Coronary artery (tissue), 2 donors: ENCODE results near the gene MDFIC.

Experiments
- DNase-seq: peaks from one replicate; pipeline ENCODE4 v3.0.0-alpha.2; 2017; ENCODE audit warnings: low spot score
- H3K27ac ChIP-seq, 2 donors: fragments of 200-600 bp; sonication (generic); one replicate each; pipeline ENCODE4 v1.5.1; 2016 to 2019
- H3K4me3 ChIP-seq: fragments of 200-600 bp; sonication (generic); 2 replicates; pipeline ENCODE4 v1.5.1; 2016; ENCODE audit warnings: mild to moderate bottlenecking, moderate library complexity
- CTCF ChIP-seq: fragments of 200-600 bp; sonication (generic); IDR thresholded peaks from one replicate; pipeline ENCODE4 v1.5.1; 2019; ENCODE audit warnings: antibody characterized with exemption

Gene MDFIC

GRCh38 chr7:114997487-114998404 is 75.9 kb downstream of the MDFIC start:
- no peak for TF ChIP-seq CTCF
- Histone ChIP-seq H3K27ac (no peak overlapping the region), H3K4me3 (no peak overlapping the region)
- DNase-seq = no peak

DNA sequence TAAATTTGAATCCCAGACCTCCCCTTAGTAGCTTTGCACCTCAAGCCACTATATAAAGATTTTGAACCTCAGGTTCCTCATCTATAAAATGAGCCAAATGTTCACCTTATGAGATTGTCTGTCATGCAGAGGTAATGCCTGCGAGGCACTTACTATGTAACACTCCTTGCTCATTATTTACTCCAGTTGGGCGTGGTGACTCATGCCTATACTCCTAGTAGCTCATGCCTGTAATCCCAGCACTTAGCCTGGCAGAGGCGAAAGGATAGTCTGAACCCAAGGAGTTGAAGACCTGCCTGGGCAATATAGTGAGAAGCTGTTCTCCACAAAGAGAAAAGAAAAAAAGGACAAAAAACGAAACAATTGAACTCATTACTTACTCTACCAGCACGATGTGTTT is 82.2 kb downstream of the MDFIC start:
- no peak overlapping the region for H3K4me3 ChIP-seq
- no peak for TF ChIP-seq CTCF
- no peak overlapping the region for H3K27ac ChIP-seq
- no peak for DNase-seq

GRCh38 chr7:115005251-115005650 is 83.4 kb downstream of the MDFIC start:
- no peak overlapping the region for H3K4me3 ChIP-seq
- TF ChIP-seq CTCF = no peak
- no peak overlapping the region for H3K27ac ChIP-seq
- DNase-seq = no peak

GRCh38 chr7:115005953-115006352 is 84.1 kb downstream of the MDFIC start:
- no peak overlapping the region for H3K27ac ChIP-seq
- DNase-seq = no peak
- TF ChIP-seq CTCF = no peak

GRCh38 chr7:115007751-115008150 is 85.9 kb downstream of the MDFIC start:
- Histone ChIP-seq H3K4me3 (no peak overlapping the region), H3K27ac (no peak overlapping the region)
- DNase-seq = no peak
- no peak for TF ChIP-seq CTCF

More at GRCh38 chr7:115005953-115006352, 84.1 kb downstream of the MDFIC start:
- no peak overlapping the region for H3K4me3 ChIP-seq

DNA sequence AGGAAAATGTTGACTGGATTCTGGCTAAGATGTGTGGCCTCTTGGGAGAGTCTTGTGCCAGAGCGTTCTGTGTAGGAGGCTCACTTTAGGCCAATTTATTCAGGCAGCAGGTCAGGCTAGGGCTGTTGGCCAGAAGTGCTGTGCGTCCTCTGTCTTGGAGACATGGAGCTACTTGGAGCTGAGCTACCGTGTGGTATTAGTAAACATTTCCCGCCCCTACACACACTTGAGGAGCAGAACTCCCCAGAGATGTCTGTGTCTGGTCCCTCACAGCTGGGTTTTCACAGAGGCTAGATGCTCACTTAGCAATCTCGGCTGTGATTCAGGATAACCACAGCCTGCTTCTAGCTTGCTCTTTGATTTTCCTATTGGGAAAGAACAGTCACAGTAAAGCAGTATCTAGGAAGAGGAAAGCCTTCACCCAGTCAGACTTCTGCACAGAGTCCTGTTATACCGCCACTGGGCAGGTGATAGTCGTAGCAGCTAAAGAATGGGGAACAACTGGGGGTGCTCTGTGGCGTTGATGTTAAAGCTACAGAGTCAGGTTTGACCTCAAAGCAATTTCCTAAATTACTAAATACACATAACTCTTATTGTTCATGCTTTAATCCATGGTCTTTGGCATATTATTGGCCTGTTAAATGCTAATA is 86.7 kb downstream of the MDFIC start:
- DNase-seq = peak; percentile 84
- no peak overlapping the region for H3K4me3 ChIP-seq
- no peak for TF ChIP-seq CTCF
- peak overlapping the region; percentile 37 to 46 for H3K27ac ChIP-seq
